ENCODE results near the gene HOXB3. TPM values are rescaled to one million over a fixed set of nuclear protein-coding genes. Genes with fewer than 3 reads are reported as not detected.
A peak's percentile ranks its signal among the peaks of the same experiment; 100 is the strongest.

Gene HOXB3
- total and polyA plus RNA-seq, 12 donors, result 0.24 to 5.9 (median 1.1) TPM

GRCh38 chr17:48544349-48545021, 45.6 kb downstream of the HOXB3 start:
- Histone ChIP-seq H3K4me3 (peak overlapping the region; percentile 47 to 67 (median 60)), H3K4me1 (peaks cover 0 to 45% (median 17%) of the 10 kb centered on the region in 9 donors), H3K27ac (peak overlapping the region; percentile 44 to 92 (median 86)), H3K36me3 (no peaks in the 10 kb centered on the region), H3K9me3 (no peaks in the 10 kb centered on the region), H3K27me3 (peaks cover 9 to 100% (median 95%) of the 10 kb centered on the region in 7 donors)
- WGBS, 2 donors, result 3 to 8% methylated on average over 37 to 38 of the region's 38 CpGs
- peak; percentile 71 to 82 for DNase-seq
- intact Hi-C loops (cut with DNase I), result loop anchor here in 2 of 10 donors (5.0 kb wide), 1 partner anchor 33 kb away; the partner anchor contains the start of gene HOXB4 (in 2 of the 2)
- no peak for TF ChIP-seq CTCF (IDR thresholded peaks at IDR 0.05)
- ATAC-seq, result peak; percentile 41 to 71 (median 56)

- ATAC-seq, result peak; percentile 25 to 48 (median 30)
- H3K4me1 ChIP-seq, result peaks cover 0 to 45% (median 17%) of the 10 kb centered on the region in 9 donors
- H3K9me3 ChIP-seq, result no peaks in the 10 kb centered on the region
- WGBS, 2 donors, result 2 to 3% methylated on average over 20 of the region's 20 CpGs
- H3K27me3 ChIP-seq, result peaks cover 9 to 100% (median 95%) of the 10 kb centered on the region in 7 donors
- peak overlapping the region; percentile 44 to 92 (median 86) for H3K27ac ChIP-seq
- H3K4me3 ChIP-seq, result peak overlapping the region; percentile 47 to 67 (median 60)
- intact Hi-C loops (cut with DNase I), result loop anchor here in 2 of 10 donors (5.0 kb wide), 1 partner anchor 33 kb away; the partner anchor contains the start of gene HOXB4 (in 2 of the 2)
- peak; percentile 20 to 21 for DNase-seq
- no peak for TF ChIP-seq CTCF (IDR thresholded peaks at IDR 0.05)
- H3K36me3 ChIP-seq, result no peaks in the 10 kb centered on the region
Observed at GRCh38 chr17:48543854-48544348, 46.1 kb downstream of the HOXB3 start.

GRCh38 chr17:48543107-48543853, 46.8 kb downstream of the HOXB3 start:
- TF ChIP-seq CTCF (IDR thresholded peaks at IDR 0.05), result peak in 2 of 9 donors; percentile 6 to 15
- peak; percentile 29 to 44 for DNase-seq
- Histone ChIP-seq H3K36me3 (no peaks in the 10 kb centered on the region), H3K27ac (peak overlapping the region; percentile 44 to 92 (median 86)), H3K27me3 (peaks cover 9 to 100% (median 93%) of the 10 kb centered on the region in 7 donors), H3K9me3 (no peaks in the 10 kb centered on the region), H3K4me3 (peak overlapping the region; percentile 47 to 67 (median 60)), H3K4me1 (peaks cover 0 to 42% (median 17%) of the 10 kb centered on the region in 9 donors)
- 1% methylated on average over 68 to 72 of the region's 72 CpGs for WGBS, 2 donors
- intact Hi-C loops (cut with DNase I), result loop anchor here in 2 of 10 donors (5.0 kb wide), 1 partner anchor 34 kb away; the partner anchor contains the start of gene HOXB4 (in 2 of the 2)
- peak; percentile 13 to 63 (median 42) for ATAC-seq

GRCh38 chr17:48542698-48543106, 47.3 kb downstream of the HOXB3 start:
- no peak for TF ChIP-seq CTCF (IDR thresholded peaks at IDR 0.05)
- WGBS, 2 donors, result 6 to 8% methylated on average over 12 of the region's 12 CpGs
- Histone ChIP-seq H3K4me1 (peaks cover 0 to 38% (median 17%) of the 10 kb centered on the region in 9 donors), H3K27me3 (peaks cover 9 to 100% (median 93%) of the 10 kb centered on the region in 7 donors), H3K4me3 (peak overlapping the region; percentile 47 to 67 (median 60)), H3K36me3 (no peaks in the 10 kb centered on the region), H3K9me3 (no peaks in the 10 kb centered on the region), H3K27ac (peak overlapping the region; percentile 44 to 92 (median 86))
- ATAC-seq (no peak), DNase-seq (no peak)
- intact Hi-C loops (cut with DNase I), result loop anchor here in 2 of 10 donors (5.0 kb wide), 1 partner anchor 35 kb away; the partner anchor contains the start of gene HOXB4 (in 2 of the 2)

Measured in heart right ventricle (tissue), 16 donors.